ENCODE results near the gene MECP2. TPM values are rescaled to one million over a fixed set of nuclear protein-coding genes. Genes with fewer than 3 reads are reported as not detected.
"Not testable (repeated sequence)": the region's sequence is repeated elsewhere in the genome, so short reads cannot be mapped to it uniquely, and the experiment has no call there.

The MECP2 gene
- total RNA-seq = 27.0 TPM

- peak; percentile 90 for DNase-seq
Observed at GRCh38 chrX:154097589-154098541, at the start of gene MECP2. TSS of gene MECP2 (minus strand) at chrX:154097717.

- not testable (repeated sequence) for DNase-seq
Observed at GRCh38 chrX:154144010-154144409, 46.5 kb upstream of the MECP2 start, which contains the start of gene OPN1LW. TSS of gene OPN1LW (plus strand) at chrX:154144243. CDS start at chrX:154144284, 41 bp downstream.

- DNase-seq = no peak
Observed at GRCh38 chrX:154142950-154143745, 45.6 kb upstream of the MECP2 start.

GRCh38 chrX:154142386-154142785 is 44.9 kb upstream of the MECP2 start:
- no peak for DNase-seq

GRCh38 chrX:154140742-154141141 is 43.2 kb upstream of the MECP2 start:
- DNase-seq = no peak

GRCh38 chrX:154140206-154140605 is 42.7 kb upstream of the MECP2 start:
- no peak for DNase-seq

GRCh38 chrX:154138857-154139256 is 41.3 kb upstream of the MECP2 start:
- no peak for DNase-seq

- DNase-seq = no peak
Observed at GRCh38 chrX:154136627-154137161, 39.2 kb upstream of the MECP2 start.

GRCh38 chrX:154135458-154136229 is 38.1 kb upstream of the MECP2 start:
- no peak for DNase-seq

GRCh38 chrX:154132366-154132765 is 34.8 kb upstream of the MECP2 start:
- no peak for DNase-seq

- no peak for DNase-seq
Observed at GRCh38 chrX:154131955-154132354, 34.4 kb upstream of the MECP2 start.

- no peak for DNase-seq
Observed at GRCh38 chrX:154126101-154126500, 28.6 kb upstream of the MECP2 start.

GRCh38 chrX:154125391-154126040 is 28.0 kb upstream of the MECP2 start:
- no peak for DNase-seq

- no peak for DNase-seq
Observed at GRCh38 chrX:154123241-154124219, 26.0 kb upstream of the MECP2 start.

GRCh38 chrX:154121961-154122360 is 24.4 kb upstream of the MECP2 start:
- DNase-seq = no peak

GRCh38 chrX:154121207-154121606 is 23.7 kb upstream of the MECP2 start:
- no peak for DNase-seq

- DNase-seq = no peak
Observed at GRCh38 chrX:154120567-154120966, 23.1 kb upstream of the MECP2 start.

GRCh38 chrX:154117566-154117965 is 20.0 kb upstream of the MECP2 start:
- DNase-seq = no peak

GRCh38 chrX:154116426-154117211 is 19.1 kb upstream of the MECP2 start:
- DNase-seq = no peak
